Measurements from ENCODE around the gene ADGRA3. TPM values are rescaled to one million over a fixed set of nuclear protein-coding genes. Genes with fewer than 3 reads are reported as not detected.
"Not testable (repeated sequence)": the region's sequence is repeated elsewhere in the genome, so short reads cannot be mapped to it uniquely, and the experiment has no call there.

Gene ADGRA3
- total RNA-seq, 1 experiment from 2014 or later, result 56.5 TPM

DNA sequence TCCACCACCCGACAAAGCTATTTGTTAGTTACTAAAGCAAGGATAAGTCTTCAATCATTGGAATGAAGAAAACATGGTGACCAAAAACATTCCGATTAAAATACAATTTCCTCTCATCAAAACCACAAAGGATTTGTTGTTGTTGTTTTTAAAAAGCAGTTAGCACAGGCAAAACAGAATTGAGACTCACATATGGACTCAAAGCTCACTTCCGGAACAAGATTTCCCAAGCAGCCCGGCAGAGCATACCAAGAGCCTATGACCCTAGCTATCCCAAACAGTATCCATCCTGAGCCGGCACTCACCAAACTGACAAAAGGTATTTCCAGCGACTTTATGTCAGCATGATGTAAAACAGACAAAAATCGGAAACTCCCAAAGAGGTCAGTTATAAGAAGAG is 39.9 kb downstream of the ADGRA3 start:
- H3K23ac ChIP-seq (ENCODE audit: insufficient read length, low read depth, low read length), result no peak overlapping the region
- H3K36me3 Mint-ChIP-seq (ENCODE audit: insufficient read depth in 1 of 3, low read depth in 3 of 3), result peaks cover 19 to 24% (median 21%) of the 10 kb centered on the region in 3 experiments
- no peak overlapping the region for H2BK5ac ChIP-seq (ENCODE audit: insufficient read length, low read length)
- H3K4me1 Mint-ChIP-seq, result peaks cover 26 to 28% of the 10 kb centered on the region in 2 experiments
- H3K4ac ChIP-seq (ENCODE audit: low read depth, low read length), result no peak overlapping the region
- H3K18ac ChIP-seq (ENCODE audit: insufficient read length, low read depth, low read length), result no peak overlapping the region
- H3K14ac ChIP-seq (ENCODE audit: insufficient read depth, low read length), result no peak overlapping the region
- no peak overlapping the region for H2BK12ac ChIP-seq (ENCODE audit: insufficient read length, low read depth, low read length)
- no peak overlapping the region for H3K56ac ChIP-seq (ENCODE audit: insufficient read length, low read depth, low read length)
- H3K9me3 ChIP-seq (ENCODE audit: control insufficient read depth, low read depth, low read length), result no peaks in the 10 kb centered on the region
- no peaks in the 10 kb centered on the region for H4K20me1 ChIP-seq (ENCODE audit: control insufficient read depth, insufficient read depth, insufficient read length)
- no peak overlapping the region for H4K8ac ChIP-seq (replicated peaks; ENCODE audit: insufficient read length, low read depth, low read length)
- peak overlapping the region in 2 of 3 experiments; percentile 39 to 83; a peak in 2 of 7 replicates for H3K27ac Mint-ChIP-seq
- no peaks in the 10 kb centered on the region; the same call in 1 of the 2 replicates for H3K4me1 ChIP-seq (ENCODE audit: insufficient read depth, low read length)
- H3K4me3 Mint-ChIP-seq, result no peak overlapping the region
- H3K27me3 Mint-ChIP-seq (ENCODE audit: low read depth), result no peaks in the 10 kb centered on the region
- no peak overlapping the region for H2BK120ac ChIP-seq (ENCODE audit: low read depth, low read length, poor library complexity, severe bottlenecking)
- no peak overlapping the region for H4K91ac ChIP-seq (ENCODE audit: insufficient read length, low read depth, low read length)
- WGBS (ENCODE audit: extremely low coverage, insufficient read length, low lambda C conversion rate), result no CpG with 5 or more reads among the region's 7 CpGs
- no peak overlapping the region for H3K27ac ChIP-seq (ENCODE audit: insufficient read length, low read depth, low read length)
- no peak overlapping the region for H3K4me2 ChIP-seq (ENCODE audit: insufficient read depth, insufficient read length, low read length)
- H2BK20ac ChIP-seq (ENCODE audit: low read depth, low read length, poor library complexity, severe bottlenecking), result no peak overlapping the region
- no peak overlapping the region for H3T11ph ChIP-seq (ENCODE audit: low read length)
- H3K79me2 ChIP-seq (ENCODE audit: insufficient read depth, low read length), result peaks cover 3% of the 10 kb centered on the region; the same call in 1 of the 2 replicates
- H2AK5ac ChIP-seq (ENCODE audit: insufficient read length, low read length), result no peak overlapping the region
- H3K9me3 Mint-ChIP-seq, result peaks cover 7 to 8% of the 10 kb centered on the region in 2 experiments
- no peak overlapping the region for H2AFZ ChIP-seq (ENCODE audit: low read length)
- no peak overlapping the region for H2BK15ac ChIP-seq (ENCODE audit: low read depth, low read length)
- no peak overlapping the region for H4K5ac ChIP-seq (ENCODE audit: insufficient read length, low read depth, low read length)
- no peak for DNase-seq
- H3K79me1 ChIP-seq (ENCODE audit: insufficient read depth, low read depth, low read length, poor library complexity, severe bottlenecking), result peaks cover 3% of the 10 kb centered on the region
- H3K23me2 ChIP-seq (ENCODE audit: insufficient read length, low read depth, low read length, poor library complexity, severe bottlenecking), result no peaks in the 10 kb centered on the region
- H3K9ac ChIP-seq (ENCODE audit: extremely low read depth, insufficient read length, low read length), result no peak overlapping the region
- no peaks in the 10 kb centered on the region for H3K27me3 ChIP-seq (ENCODE audit: insufficient read depth, low read length)
- TF ChIP-seq, protein P1, sequence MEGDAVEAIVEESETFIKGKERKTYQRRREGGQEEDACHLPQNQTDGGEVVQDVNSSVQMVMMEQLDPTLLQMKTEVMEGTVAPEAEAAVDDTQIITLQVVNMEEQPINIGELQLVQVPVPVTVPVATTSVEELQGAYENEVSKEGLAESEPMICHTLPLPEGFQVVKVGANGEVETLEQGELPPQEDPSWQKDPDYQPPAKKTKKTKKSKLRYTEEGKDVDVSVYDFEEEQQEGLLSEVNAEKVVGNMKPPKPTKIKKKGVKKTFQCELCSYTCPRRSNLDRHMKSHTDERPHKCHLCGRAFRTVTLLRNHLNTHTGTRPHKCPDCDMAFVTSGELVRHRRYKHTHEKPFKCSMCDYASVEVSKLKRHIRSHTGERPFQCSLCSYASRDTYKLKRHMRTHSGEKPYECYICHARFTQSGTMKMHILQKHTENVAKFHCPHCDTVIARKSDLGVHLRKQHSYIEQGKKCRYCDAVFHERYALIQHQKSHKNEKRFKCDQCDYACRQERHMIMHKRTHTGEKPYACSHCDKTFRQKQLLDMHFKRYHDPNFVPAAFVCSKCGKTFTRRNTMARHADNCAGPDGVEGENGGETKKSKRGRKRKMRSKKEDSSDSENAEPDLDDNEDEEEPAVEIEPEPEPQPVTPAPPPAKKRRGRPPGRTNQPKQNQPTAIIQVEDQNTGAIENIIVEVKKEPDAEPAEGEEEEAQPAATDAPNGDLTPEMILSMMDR (conservative IDR thresholded peaks at IDR 0.05), result no peak

DNA sequence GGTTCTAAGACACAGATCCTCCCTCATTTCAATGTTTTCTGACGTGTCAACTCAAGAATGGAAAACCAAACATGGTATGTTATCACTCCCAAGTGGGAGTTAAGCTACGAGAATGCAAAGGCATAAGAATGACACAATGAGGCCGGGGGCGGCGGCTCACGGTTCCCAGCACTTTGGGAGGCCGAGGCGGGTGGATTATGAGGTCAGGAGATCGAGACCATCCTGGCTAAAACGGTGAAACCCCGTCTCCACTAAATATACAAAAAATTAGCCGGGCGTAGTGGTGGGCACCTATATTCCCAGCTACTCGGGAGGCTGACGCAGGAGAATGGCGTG is 40.6 kb downstream of the ADGRA3 start:
- not testable (repeated sequence) for H3K18ac ChIP-seq (ENCODE audit: insufficient read length, low read depth, low read length); H3K79me1 ChIP-seq (ENCODE audit: insufficient read depth, low read depth, low read length, poor library complexity, severe bottlenecking); H3K23me2 ChIP-seq (ENCODE audit: insufficient read length, low read depth, low read length, poor library complexity, severe bottlenecking); H2BK12ac ChIP-seq (ENCODE audit: insufficient read length, low read depth, low read length); H3K4me2 ChIP-seq (ENCODE audit: insufficient read depth, insufficient read length, low read length); H4K20me1 ChIP-seq (ENCODE audit: control insufficient read depth, insufficient read depth, insufficient read length); H2BK5ac ChIP-seq (ENCODE audit: insufficient read length, low read length); H3K23ac ChIP-seq (ENCODE audit: insufficient read length, low read depth, low read length); H3K27ac ChIP-seq (ENCODE audit: insufficient read length, low read depth, low read length); H3K14ac ChIP-seq (ENCODE audit: insufficient read depth, low read length); H3T11ph ChIP-seq (ENCODE audit: low read length); H4K8ac ChIP-seq (replicated peaks; ENCODE audit: insufficient read length, low read depth, low read length); H3K27me3 Mint-ChIP-seq (ENCODE audit: low read depth); H3K79me2 ChIP-seq (ENCODE audit: insufficient read depth, low read length); H3K9ac ChIP-seq (ENCODE audit: extremely low read depth, insufficient read length, low read length); H2BK20ac ChIP-seq (ENCODE audit: low read depth, low read length, poor library complexity, severe bottlenecking); H2BK120ac ChIP-seq (ENCODE audit: low read depth, low read length, poor library complexity, severe bottlenecking); H3K56ac ChIP-seq (ENCODE audit: insufficient read length, low read depth, low read length); H3K9me3 Mint-ChIP-seq; H3K27me3 ChIP-seq (ENCODE audit: insufficient read depth, low read length); H4K5ac ChIP-seq (ENCODE audit: insufficient read length, low read depth, low read length); H3K9me3 ChIP-seq (ENCODE audit: control insufficient read depth, low read depth, low read length); H2BK15ac ChIP-seq (ENCODE audit: low read depth, low read length); DNase-seq; H3K4me3 Mint-ChIP-seq; H2AFZ ChIP-seq (ENCODE audit: low read length); H2AK5ac ChIP-seq (ENCODE audit: insufficient read length, low read length); H4K91ac ChIP-seq (ENCODE audit: insufficient read length, low read depth, low read length); H3K4me1 ChIP-seq (ENCODE audit: insufficient read depth, low read length); H3K4ac ChIP-seq (ENCODE audit: low read depth, low read length)
- no CpG with 5 or more reads among the region's 16 CpGs for WGBS (ENCODE audit: extremely low coverage, insufficient read length, low lambda C conversion rate)
- Mint-ChIP-seq H3K27ac (peak overlapping the region; percentile 30 to 92 (median 54); a peak in 6 of 7 replicates), H3K36me3 (ENCODE audit: insufficient read depth in 1 of 3, low read depth in 3 of 3) (peaks cover 25 to 28% (median 27%) of the 10 kb centered on the region in 3 experiments), H3K4me1 (peaks cover 21 to 23% of the 10 kb centered on the region in 2 experiments)

All from H9 (cell line).